NCI-H1417 treated with DMSO at 0.1 percent for 48 hours (cell line): ENCODE data around the gene GPX4.

Source experiments
- DNase-seq: peaks from one replicate; lab custom pipeline; 2025; lab: John Stamatoyannopoulos, UW

GPX4 gene

DNA sequence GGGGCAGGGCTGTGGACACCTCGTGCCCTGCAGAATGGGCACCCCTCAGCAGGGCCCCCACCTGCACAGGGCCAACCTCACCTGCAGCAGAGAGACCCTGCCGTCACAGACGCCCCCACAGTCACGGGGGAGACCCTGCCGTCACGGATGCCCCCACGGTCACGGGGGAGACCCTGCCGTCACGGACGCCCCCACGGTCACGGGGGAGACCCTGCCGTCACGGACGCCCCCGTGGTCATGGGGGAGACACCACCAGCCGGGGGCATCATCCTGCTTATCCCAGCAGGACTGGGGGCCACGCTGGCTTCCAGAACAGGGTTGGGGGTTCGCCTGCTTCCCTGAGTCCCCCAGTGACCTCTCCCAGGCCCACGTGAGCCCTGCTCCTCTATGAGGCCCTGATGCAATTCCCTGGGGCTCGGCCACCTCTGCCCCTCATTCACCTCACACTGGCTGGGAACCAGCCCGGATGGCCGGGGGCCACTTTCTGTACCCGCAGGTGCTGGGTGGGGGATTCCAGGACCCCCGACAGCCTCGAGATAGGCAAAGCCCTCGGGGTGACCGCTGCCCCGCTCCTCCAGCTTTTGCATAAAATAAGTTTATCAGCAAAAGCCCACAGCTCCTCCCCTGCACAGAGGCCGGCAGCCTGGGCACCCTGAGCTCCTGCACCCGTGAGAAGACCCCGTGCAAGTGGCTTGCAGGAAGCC lies 46.7 kb downstream of the GPX4 start:
- DNase-seq, result no peak

- DNase-seq, result no peak
Observed at GRCh38 chr19:1151037-1151724, 47.4 kb downstream of the GPX4 start.

DNA sequence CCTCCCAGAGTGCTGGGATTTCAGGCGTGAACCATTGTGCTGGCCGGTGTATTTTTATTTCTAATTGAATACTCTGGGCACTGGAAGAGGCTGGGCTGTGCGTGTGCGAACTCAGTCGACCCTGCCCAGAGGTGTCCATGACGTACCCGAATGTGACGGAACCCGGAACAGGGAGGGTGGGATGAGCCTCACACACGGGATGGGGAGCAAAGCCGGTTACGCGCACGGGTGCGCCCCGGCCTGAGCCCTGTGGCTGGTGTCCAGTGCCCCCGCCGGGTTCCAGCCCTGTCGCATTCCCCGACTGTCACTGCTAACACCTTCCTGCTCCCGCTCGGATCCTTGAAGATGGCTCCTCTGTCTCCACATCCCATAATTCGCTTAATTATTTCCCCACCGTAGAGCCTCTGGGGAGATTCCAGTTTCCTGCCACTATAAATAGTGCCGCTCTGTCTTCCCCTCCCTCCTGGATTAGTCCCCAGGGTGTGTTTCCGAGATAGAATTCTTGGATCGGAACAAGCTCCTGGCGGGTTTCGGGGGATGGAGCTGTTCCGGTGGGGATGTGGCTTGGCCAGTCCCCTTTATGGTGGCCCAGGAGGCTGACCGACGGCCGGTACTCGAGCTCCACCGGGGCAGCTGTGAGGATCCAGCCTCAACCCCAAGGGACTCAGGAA lies 48.3 kb downstream of the GPX4 start:
- DNase-seq, result no peak

DNA sequence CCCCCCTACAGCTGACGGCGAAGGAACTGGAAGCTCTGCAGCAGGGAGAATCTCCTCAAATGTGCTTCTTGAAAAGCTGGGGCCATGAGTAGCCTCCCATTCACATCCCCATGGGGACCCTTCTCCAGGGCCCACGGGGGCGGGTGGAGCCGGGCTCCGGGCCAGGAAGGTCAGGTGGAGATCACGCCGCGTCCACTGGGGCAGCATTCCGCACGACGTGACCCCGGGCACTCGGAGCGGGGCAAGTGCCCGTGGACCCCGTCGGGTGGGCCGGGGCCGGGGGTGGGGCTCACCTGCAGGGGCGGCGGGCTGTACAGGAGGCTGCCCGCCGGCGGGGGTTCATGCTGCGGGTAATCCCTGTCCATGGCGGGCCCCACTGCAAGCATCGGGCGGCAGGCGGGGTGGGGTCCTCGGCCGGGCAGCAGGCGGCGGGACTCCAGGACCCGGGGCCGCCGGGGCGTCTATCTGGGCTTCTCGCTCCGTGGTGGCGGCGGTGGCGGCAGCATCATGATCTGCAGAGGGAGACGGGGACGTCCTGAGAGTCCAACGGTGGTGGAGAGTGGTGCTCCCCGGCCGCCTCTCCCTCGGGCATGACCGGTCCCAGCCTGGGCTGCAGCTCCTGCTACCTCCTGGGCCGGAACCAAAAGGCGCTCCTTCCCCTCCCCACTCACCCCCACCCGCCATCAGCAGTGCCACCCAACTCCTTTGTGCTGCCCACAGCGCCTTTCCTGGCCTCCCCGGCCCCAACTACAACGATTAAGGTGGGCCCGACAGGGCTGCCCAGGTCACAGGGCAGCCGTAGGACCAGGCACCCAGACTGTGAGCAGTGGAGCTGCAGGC lies 50.3 kb downstream of the GPX4 start:
- no peak for DNase-seq

- DNase-seq, result no peak
Observed at GRCh38 chr19:1154731-1155351, 51.0 kb downstream of the GPX4 start.

DNA sequence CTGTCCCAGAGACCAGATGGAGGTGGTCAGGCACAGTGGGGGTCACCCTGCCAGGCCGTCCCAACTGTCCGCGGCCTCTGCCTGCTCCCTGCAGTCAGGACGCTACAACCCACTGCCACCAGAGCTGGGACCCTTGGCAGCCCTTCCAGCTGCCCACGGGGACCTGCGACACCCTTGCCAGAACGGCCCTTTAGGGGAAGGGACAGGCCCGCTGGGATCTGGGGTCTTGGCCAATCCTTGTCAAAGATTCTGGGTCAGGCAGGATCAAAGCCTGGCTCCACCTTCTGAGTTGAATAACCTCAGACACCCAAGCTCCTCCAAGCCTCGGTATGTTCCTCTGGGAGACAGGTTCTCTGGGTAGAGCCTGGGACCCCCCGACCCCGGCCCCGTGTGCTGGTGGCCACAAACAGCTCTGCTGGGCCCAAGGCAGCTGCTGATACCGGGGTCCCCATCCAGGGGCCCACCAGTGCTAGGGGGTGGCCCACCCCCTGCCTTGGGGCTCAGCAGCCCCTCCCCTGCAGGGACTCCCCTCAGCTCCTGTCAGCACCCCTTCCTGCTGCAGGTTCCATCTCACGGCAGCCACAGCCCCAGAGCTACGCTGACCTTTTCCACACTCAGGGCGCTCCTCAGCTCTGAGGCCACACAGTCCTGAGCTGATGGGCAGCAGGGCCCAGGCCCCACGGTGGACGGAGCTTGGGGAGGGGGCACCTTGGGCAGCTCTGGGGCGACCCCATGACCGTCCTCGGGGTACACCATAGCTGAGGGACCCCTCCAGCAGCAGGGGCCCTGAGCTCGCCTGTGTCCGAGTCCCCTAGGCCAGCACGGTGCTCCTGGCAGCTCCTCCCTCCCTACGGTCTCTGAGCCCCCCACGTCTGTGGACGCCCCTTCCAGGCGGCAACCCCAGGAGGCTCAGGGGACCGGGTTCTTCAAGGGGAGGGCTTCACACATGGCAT lies 51.8 kb downstream of the GPX4 start:
- no peak for DNase-seq
